ENCODE results near the gene MAP3K4.

- TF ChIP-seq CTCF (IDR thresholded peaks at IDR 0.05) (no peak), POLR2A (IDR thresholded peaks at IDR 0.05) (no peak)
These were observed 136.7 kb downstream of the MAP3K4 start for GRCh38 chr6:161128230-161128629.

All from esophagus squamous epithelium (tissue), 4 donors.